OCI-LY1 (cell line): Measurements from ENCODE around the gene RUNX1.

Experiments used
- H2AFZ ChIP-seq: fragments of 200-600 bp; sonication (generic), shearing (Covaris generic); 2 replicates; pipeline ENCODE4 v1.6.0; 2014; ENCODE audit warnings: antibody characterized with exemption, mild to moderate bottlenecking, low read length
- H3F3A ChIP-seq: fragments of 200-600 bp; sonication (generic), shearing (Covaris generic); 2 replicates; pipeline ENCODE4 v1.6.0; 2014; ENCODE audit warnings: mild to moderate bottlenecking, antibody characterized with exemption, low read length, moderate library complexity; ENCODE audit not compliant: insufficient read depth
- H3K27ac ChIP-seq: fragments of 200-600 bp; sonication (generic); 2 replicates; pipeline ENCODE4 v1.5.1; 2014; ENCODE audit warnings: low read length, mixed run types, mild to moderate bottlenecking, low read depth; ENCODE audit not compliant: poor library complexity, severe bottlenecking
- H3K27me3 ChIP-seq: fragments of 200-600 bp; sonication (generic); 2 replicates; pipeline ENCODE4 v1.6.0; 2014; ENCODE audit warnings: antibody characterized with exemption, mild to moderate bottlenecking, low read length, moderate library complexity; ENCODE audit not compliant: insufficient read depth
- H3K36me3 ChIP-seq: fragments of 200-600 bp; sonication (generic); 2 replicates; pipeline ENCODE4 v1.6.1; 2014; ENCODE audit warnings: mild to moderate bottlenecking, antibody characterized with exemption, low read length, moderate library complexity, mixed read lengths; ENCODE audit not compliant: insufficient read depth
- H3K4me1 ChIP-seq: fragments of 200-600 bp; sonication (generic); 2 replicates; pipeline ENCODE4 v1.5.1; 2014; ENCODE audit warnings: mild to moderate bottlenecking, low read length, moderate library complexity; ENCODE audit not compliant: insufficient read depth, severe bottlenecking
- H3K4me2 ChIP-seq: fragments of 200-600 bp; sonication (generic), shearing (Covaris generic); 2 replicates; pipeline ENCODE4 v1.6.1; 2014; ENCODE audit warnings: low read length
- H3K4me3 ChIP-seq: fragments of 200-600 bp; sonication (generic); 2 replicates; pipeline ENCODE4 v1.5.1; 2014; ENCODE audit warnings: low read length, low read depth, mild to moderate bottlenecking, mixed read lengths; ENCODE audit not compliant: poor library complexity, severe bottlenecking
- H3K79me2 ChIP-seq: fragments of 200-600 bp; shearing (Covaris generic); 2 replicates; pipeline ENCODE4 v1.6.1; 2016; ENCODE audit warnings: mixed run types, low read length, mixed read lengths; ENCODE audit not compliant: insufficient read depth
- H3K9ac ChIP-seq: fragments of 200-600 bp; sonication (generic), shearing (Covaris generic); 2 replicates; pipeline ENCODE4 v1.6.1; 2014; ENCODE audit warnings: mild to moderate bottlenecking, low read length, mixed read lengths
- H3K9me2 ChIP-seq: fragments of 200-600 bp; sonication (generic), shearing (Covaris generic); 2 replicates; pipeline ENCODE4 v1.6.1; 2014; ENCODE audit warnings: low read depth, mild to moderate bottlenecking, low read length, mixed read lengths
- H3K9me3 ChIP-seq: fragments of 200-600 bp; shearing (Covaris generic); 2 replicates; pipeline ENCODE4 v1.6.1; 2014; ENCODE audit warnings: low read length, mixed read lengths
- H4K20me1 ChIP-seq: fragments of 200-600 bp; sonication (generic), shearing (Covaris generic); 2 replicates; pipeline ENCODE4 v1.6.0; 2016; ENCODE audit warnings: mild to moderate bottlenecking, low read length; ENCODE audit not compliant: insufficient read depth
- CTCF ChIP-seq: fragments of 200-600 bp; sonication (generic), shearing (Covaris generic); IDR thresholded peaks from 2 replicates; pipeline ENCODE4 v1.5.1; 2017; ENCODE audit warnings: mild to moderate bottlenecking, antibody characterized with exemption, low read length, moderate library complexity, mixed read lengths
- EZH2 ChIP-seq: fragments of 200-600 bp; sonication (generic), shearing (Covaris generic); IDR thresholded peaks from 2 replicates; pipeline ENCODE4 v1.8.0; 2017; ENCODE audit warnings: borderline replicate concordance, mixed run types, mild to moderate bottlenecking, antibody characterized with exemption, low read length, moderate library complexity, mixed read lengths

Gene RUNX1

GRCh38 chr21:35084869-35085268 is 35.8 kb upstream of the RUNX1 start:
- no peak for TF ChIP-seq EZH2
- no peak for TF ChIP-seq CTCF
- Histone ChIP-seq H3K27me3 (no peaks in the 10 kb centered on the region), H3K4me3 (no peak overlapping the region), H3K4me1 (no peaks in the 10 kb centered on the region), H4K20me1 (no peaks in the 10 kb centered on the region), H3K9me2 (no peaks in the 10 kb centered on the region), H2AFZ (no peak overlapping the region), H3K4me2 (no peak overlapping the region), H3K36me3 (no peaks in the 10 kb centered on the region), H3F3A (no peaks in the 10 kb centered on the region), H3K79me2 (no peaks in the 10 kb centered on the region), H3K9ac (no peak overlapping the region), H3K27ac (no peak overlapping the region), H3K9me3 (no peaks in the 10 kb centered on the region)

- Histone ChIP-seq H3K4me2 (no peak overlapping the region), H3K4me3 (no peak overlapping the region), H3K36me3 (no peaks in the 10 kb centered on the region), H3K9me3 (no peaks in the 10 kb centered on the region), H3K9ac (no peak overlapping the region), H2AFZ (no peak overlapping the region), H3F3A (no peaks in the 10 kb centered on the region), H4K20me1 (no peaks in the 10 kb centered on the region), H3K9me2 (no peaks in the 10 kb centered on the region), H3K27ac (no peak overlapping the region), H3K27me3 (no peaks in the 10 kb centered on the region), H3K79me2 (no peaks in the 10 kb centered on the region), H3K4me1 (no peaks in the 10 kb centered on the region)
- TF ChIP-seq EZH2 (no peak), CTCF (no peak)
These were observed 34.1 kb upstream of the RUNX1 start for GRCh38 chr21:35083246-35083645.

- H3K9me2 ChIP-seq = no peaks in the 10 kb centered on the region
- no peak overlapping the region for H3K27ac ChIP-seq
- no peak overlapping the region for H2AFZ ChIP-seq
- peaks cover 3% of the 10 kb centered on the region for H3K4me1 ChIP-seq
- H3K36me3 ChIP-seq = no peaks in the 10 kb centered on the region
- TF ChIP-seq CTCF (no peak), EZH2 (no peak)
- H3F3A ChIP-seq = no peaks in the 10 kb centered on the region
- no peaks in the 10 kb centered on the region for H3K27me3 ChIP-seq
- H3K79me2 ChIP-seq = no peaks in the 10 kb centered on the region
- no peak overlapping the region for H3K4me3 ChIP-seq
- no peak overlapping the region for H3K9ac ChIP-seq
- no peaks in the 10 kb centered on the region for H4K20me1 ChIP-seq
- no peaks in the 10 kb centered on the region for H3K9me3 ChIP-seq
- H3K4me2 ChIP-seq = no peak overlapping the region
These were observed 32.8 kb upstream of the RUNX1 start for GRCh38 chr21:35081861-35082260.
